Measurements from ENCODE around the gene ULBP3.

DNA sequence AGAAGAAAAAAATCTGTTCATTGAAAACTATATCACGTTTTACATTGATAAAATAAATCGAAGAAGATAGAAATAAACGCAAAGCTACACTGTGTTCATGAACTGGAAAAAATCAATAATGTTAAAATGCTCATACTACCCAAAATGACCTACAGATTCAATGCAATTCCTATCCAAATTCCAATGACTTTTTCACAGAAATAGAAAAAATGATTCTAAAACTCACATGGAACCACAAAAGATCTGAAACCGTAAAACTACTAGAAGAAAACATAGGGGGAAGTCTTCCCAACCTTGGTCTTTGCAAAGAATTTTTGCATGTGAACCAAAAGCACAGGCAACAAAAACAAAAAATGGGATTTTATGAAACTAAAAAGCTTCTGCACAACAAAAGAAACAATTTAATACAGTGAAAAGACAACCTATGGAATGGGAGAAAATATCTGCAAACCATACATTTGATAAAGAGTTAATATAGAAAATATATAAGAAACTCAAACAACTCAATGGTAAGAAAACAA, 33.9 kb upstream of the ULBP3 start:
- TF ChIP-seq TARDBP (IDR thresholded peaks at IDR 0.05) (no peak), SP1 (IDR thresholded peaks at IDR 0.05) (no peak), FOXM1 (IDR thresholded peaks at IDR 0.05; ENCODE audit: borderline replicate concordance) (no peak), ELF4 (IDR thresholded peaks at IDR 0.05) (no peak), BHLHE40 (IDR thresholded peaks at IDR 0.05; ENCODE audit: borderline replicate concordance) (no peak), L3MBTL2 (conservative IDR thresholded peaks at IDR 0.05) (no peak), SUZ12 (IDR thresholded peaks at IDR 0.05) (no peak)

Measured in HEK293T (cell line).